22Rv1 (cell line): ENCODE results near the gene PI4K2B.
"Not testable (repeated sequence)": the region's sequence is repeated elsewhere in the genome, so short reads cannot be mapped to it uniquely, and the experiment has no call there.

Experiments used
- ZFX ChIP-seq: fragments of 450-650 bp; IDR thresholded peaks from 2 replicates; pipeline ENCODE4 v1.6.1; 2017; ENCODE audit warnings: antibody characterized with exemption, borderline replicate concordance
- TF ChIP-seq, protein P1 (sequence below): fragments of 450-650 bp; IDR thresholded peaks from 2 replicates; pipeline ENCODE4 v1.5.1; 2017; ENCODE audit warnings: mild to moderate bottlenecking

DNA sequence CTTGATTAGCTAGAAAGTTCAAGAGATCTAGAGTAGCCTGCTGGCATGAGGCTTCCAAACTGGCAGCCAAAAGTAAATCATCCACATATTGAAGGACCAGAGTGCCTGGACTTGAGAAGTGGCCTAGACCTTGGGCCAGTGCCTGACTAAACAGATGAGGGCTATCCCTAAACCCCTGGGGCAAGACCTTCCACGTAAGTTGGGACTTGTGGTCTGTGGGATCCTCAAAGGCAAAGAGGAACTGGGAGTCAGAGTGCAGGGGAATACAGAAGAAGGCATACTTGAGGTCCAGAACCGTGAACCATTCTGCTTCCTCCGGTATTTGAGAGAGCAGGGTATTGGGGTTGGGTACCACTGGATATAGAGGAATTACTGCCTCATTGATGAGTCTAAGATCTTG is 8.4 kb downstream of the PI4K2B start:
- TF ChIP-seq, protein P1, sequence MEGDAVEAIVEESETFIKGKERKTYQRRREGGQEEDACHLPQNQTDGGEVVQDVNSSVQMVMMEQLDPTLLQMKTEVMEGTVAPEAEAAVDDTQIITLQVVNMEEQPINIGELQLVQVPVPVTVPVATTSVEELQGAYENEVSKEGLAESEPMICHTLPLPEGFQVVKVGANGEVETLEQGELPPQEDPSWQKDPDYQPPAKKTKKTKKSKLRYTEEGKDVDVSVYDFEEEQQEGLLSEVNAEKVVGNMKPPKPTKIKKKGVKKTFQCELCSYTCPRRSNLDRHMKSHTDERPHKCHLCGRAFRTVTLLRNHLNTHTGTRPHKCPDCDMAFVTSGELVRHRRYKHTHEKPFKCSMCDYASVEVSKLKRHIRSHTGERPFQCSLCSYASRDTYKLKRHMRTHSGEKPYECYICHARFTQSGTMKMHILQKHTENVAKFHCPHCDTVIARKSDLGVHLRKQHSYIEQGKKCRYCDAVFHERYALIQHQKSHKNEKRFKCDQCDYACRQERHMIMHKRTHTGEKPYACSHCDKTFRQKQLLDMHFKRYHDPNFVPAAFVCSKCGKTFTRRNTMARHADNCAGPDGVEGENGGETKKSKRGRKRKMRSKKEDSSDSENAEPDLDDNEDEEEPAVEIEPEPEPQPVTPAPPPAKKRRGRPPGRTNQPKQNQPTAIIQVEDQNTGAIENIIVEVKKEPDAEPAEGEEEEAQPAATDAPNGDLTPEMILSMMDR = not testable (repeated sequence)
- TF ChIP-seq ZFX = not testable (repeated sequence)
